HCT116 (cell line): Measurements from ENCODE around the gene HES6. TPM values are rescaled to one million over a fixed set of nuclear protein-coding genes. Genes with fewer than 3 reads are reported as not detected.

Experiments used
- ATAC-seq: fragments of 200-7000 bp; cut with Tn5 transposase; 2 replicates; pipeline ENCODE4 v1.9.1; 2020; ENCODE audit warnings: mild to moderate bottlenecking, moderate library complexity
- BruUV-seq: library from RNA; stranded (reverse); fragments of 400-500 nt; replicated peaks from 2 replicates; lab custom pipeline; 2021; lab: Mats Ljungman, UMichigan
- CTCF ChIA-PET: fragments of 300-600 bp; sonication (Branson Sonifier 250); formaldehyde crosslinking; loops from one replicate; lab custom pipeline; 2021; ENCODE audit warnings: antibody characterized with exemption; lab: Charles Lee
- POLR2A ChIA-PET: fragments of 300-600, 350-600 bp; sonication (Branson Sonifier 250); formaldehyde crosslinking; loops from one replicate; lab custom pipeline; 2021; ENCODE audit warnings: antibody characterized with exemption; lab: Charles Lee
- RAD21 ChIA-PET, 2 experiments: fragments of 300-600 bp; sonication (Branson Sonifier 250); formaldehyde crosslinking; loops; one replicate each; lab custom pipeline; 2023; ENCODE audit warnings: low total read pairs in 2 of 2; ENCODE audit not compliant: uncharacterized antibody in 2 of 2, unreplicated experiment in 2 of 2, low non-redundant PET in 1 of 2; lab: Charles Lee
- DNase-seq: peaks from one replicate; pipeline ENCODE4 v3.0.0-alpha.2; 2010; ENCODE audit warnings: low read depth, low spot score
- H2AFZ ChIP-seq: fragments of 200-600 bp; shearing (Covaris generic), sonication (generic); 2 replicates; pipeline ENCODE4 v1.6.1; 2017; ENCODE audit warnings: low read depth, mixed run types, mixed read lengths, antibody characterized with exemption, low read length; ENCODE audit not compliant: poor library complexity, severe bottlenecking
- H3K27ac ChIP-seq: 2 replicates; pipeline ENCODE4 v1.5.1; 2012; ENCODE audit warnings: low read depth, low read length
- H3K27me3 ChIP-seq: fragments of 200-600 bp; sonication (generic); 2 replicates; pipeline ENCODE4 v1.6.1; 2016; ENCODE audit warnings: mixed run types, low read length, mixed read lengths; ENCODE audit not compliant: insufficient read depth
- H3K36me3 ChIP-seq, 2 experiments: fragments of 200-500 bp in 1 of 2; fragments of 200-600 bp in 1 of 2; sonication (Bioruptor generic) in 1 of 2; sonication (generic) in 1 of 2; 2 replicates each; pipeline versions ENCODE4 v1.5.1 to v1.6.1; 2014 to 2016; ENCODE audit warnings: low read length in 2 of 2, inconsistent platforms in 1 of 2, mixed read lengths in 1 of 2, mixed run types in 1 of 2; ENCODE audit not compliant: insufficient read depth in 2 of 2, control insufficient read depth in 1 of 2
- H3K4me1 ChIP-seq, 2 experiments: fragments of 200-600 bp in 1 of 2; sonication (generic) in 1 of 2; 2 replicates each; pipeline versions ENCODE4 v1.5.1 to v1.6.1; 2012 to 2017; ENCODE audit warnings: low read length in 2 of 2, inconsistent platforms in 1 of 2, mild to moderate bottlenecking in 1 of 2, mixed read lengths in 1 of 2, mixed run types in 1 of 2, moderate library complexity in 1 of 2; ENCODE audit not compliant: insufficient read depth in 2 of 2, control insufficient read depth in 1 of 2
- H3K4me2 ChIP-seq: fragments of 200-600 bp; sonication (generic); 2 replicates; pipeline ENCODE4 v1.6.1; 2017; ENCODE audit warnings: mixed run types, low read length, mixed read lengths
- H3K4me3 ChIP-seq, 2 experiments: fragments of 200-600 bp in 1 of 2; sonication (generic) in 1 of 2; replicated peaks in 1 of 2; 2 replicates each; pipeline ENCODE4 v1.5.1; 2011 to 2016; ENCODE audit warnings: low read length in 2 of 2, control low read depth in 1 of 2, low read depth in 1 of 2, mild to moderate bottlenecking in 1 of 2, mixed read lengths in 1 of 2, mixed run types in 1 of 2
- H3K79me2 ChIP-seq: fragments of 200-600 bp; sonication (generic); 2 replicates; pipeline ENCODE4 v1.6.1; 2017; ENCODE audit warnings: mild to moderate bottlenecking, mixed run types, low read length, moderate library complexity, mixed read lengths; ENCODE audit not compliant: insufficient read depth
- H3K9ac ChIP-seq: fragments of 200-600 bp; sonication (generic); 2 replicates; pipeline ENCODE4 v1.6.1; 2016; ENCODE audit warnings: low read length, mixed read lengths
- H3K9me2 ChIP-seq: fragments of 200-600 bp; sonication (generic), shearing (Covaris generic); 2 replicates; pipeline ENCODE4 v1.6.1; 2017; ENCODE audit warnings: mixed run types, mild to moderate bottlenecking, moderate library complexity; ENCODE audit not compliant: insufficient read depth
- H3K9me3 ChIP-seq, 2 experiments: fragments of 200-500 bp in 1 of 2; fragments of 200-600 bp in 1 of 2; sonication (Bioruptor generic) in 1 of 2; sonication (generic) in 1 of 2; 2 replicates each; pipeline ENCODE4 v1.6.1; 2014 to 2017; ENCODE audit warnings: low read length in 2 of 2, mixed read lengths in 2 of 2, inconsistent platforms in 1 of 2, low read depth in 1 of 2, mild to moderate bottlenecking in 1 of 2, mixed run types in 1 of 2, moderate library complexity in 1 of 2; ENCODE audit not compliant: control insufficient read depth in 1 of 2, insufficient read depth in 1 of 2
- H4K20me1 ChIP-seq: fragments of 200-600 bp; sonication (generic), shearing (Covaris generic); 2 replicates; pipeline ENCODE4 v1.6.1; 2017; ENCODE audit warnings: mixed run types, mild to moderate bottlenecking, moderate library complexity; ENCODE audit not compliant: insufficient read depth
- CEBPB ChIP-seq: IDR thresholded peaks from 2 replicates; pipeline ENCODE4 v1.6.1; 2012; ENCODE audit warnings: low read depth
- ELF1 ChIP-seq: IDR thresholded peaks from 2 replicates; pipeline ENCODE4 v1.6.1; 2012; ENCODE audit warnings: low read depth, borderline replicate concordance
- FOSL1 ChIP-seq: IDR thresholded peaks from 2 replicates; pipeline ENCODE4 v1.6.1; 2012; ENCODE audit warnings: low read depth
- JUND ChIP-seq: IDR thresholded peaks from 2 replicates; pipeline ENCODE4 v1.6.1; 2012
- POLR2A ChIP-seq: IDR thresholded peaks from 2 replicates; pipeline ENCODE4 v1.7.0; 2011; ENCODE audit warnings: borderline replicate concordance; ENCODE audit not compliant: insufficient read depth, insufficient read length; ENCODE audit errors: extremely low read depth
- POLR2AphosphoS5 ChIP-seq: IDR thresholded peaks from 2 replicates; pipeline ENCODE4 v1.6.1; 2011; ENCODE audit warnings: mild to moderate bottlenecking, low read depth, low read length, moderate library complexity
- RAD21 ChIP-seq: IDR thresholded peaks from 2 replicates; pipeline ENCODE4 v1.6.1; 2012; ENCODE audit warnings: low read depth, mild to moderate bottlenecking
- SIN3A ChIP-seq: IDR thresholded peaks from 2 replicates; pipeline ENCODE4 v1.6.1; 2012; ENCODE audit warnings: low read depth
- SP1 ChIP-seq: IDR thresholded peaks from 2 replicates; pipeline ENCODE4 v1.6.1; 2012; ENCODE audit warnings: low read depth
- SRF ChIP-seq: IDR thresholded peaks from 2 replicates; pipeline ENCODE4 v1.6.1; 2012; ENCODE audit warnings: low read depth
- TCF7L2 ChIP-seq: IDR thresholded peaks from 2 replicates; pipeline ENCODE4 v1.7.0; 2011; ENCODE audit warnings: borderline replicate concordance, inconsistent platforms; ENCODE audit not compliant: insufficient read depth, insufficient read length; ENCODE audit errors: extremely low read depth
- ZFX ChIP-seq: fragments of 450-650 bp; IDR thresholded peaks from 2 replicates; pipeline ENCODE4 v1.6.1; 2017
- ZNF274 ChIP-seq: fragments of 200-500 bp; sonication (Bioruptor generic); IDR thresholded peaks from 2 replicates; pipeline ENCODE4 v1.6.1; 2014; ENCODE audit warnings: mild to moderate bottlenecking, low read depth, low read length, inconsistent platforms
- intact Hi-C: fragments of 100-400 bp; cut with micrococcal nuclease; formaldehyde crosslinking; loops from 2 replicates; pipeline ENCODE4 v1.10.0; 2022
- total RNA-seq: library from RNA; stranded (reverse); gene quantifications from one replicate; pipeline ENCODE4 v1.2.1, GENCODE V29; 2021; ENCODE audit not compliant: unreplicated experiment
- TF ChIP-seq, protein P1 (sequence below): IDR thresholded peaks from 2 replicates; pipeline ENCODE4 v1.6.1; 2012
- TF ChIP-seq, protein P2 (sequence below): IDR thresholded peaks from 2 replicates; pipeline ENCODE4 v1.6.1; 2011; ENCODE audit warnings: mild to moderate bottlenecking, low read length, moderate library complexity; ENCODE audit not compliant: insufficient replicate concordance; ENCODE audit errors: extremely low read depth
- TF ChIP-seq, protein P3 (sequence below): IDR thresholded peaks from 2 replicates; pipeline ENCODE4 v1.6.1; 2012; ENCODE audit warnings: low read depth

The HES6 gene
- total RNA-seq, 1 experiment from 2014 or later = 47.8 TPM

DNA sequence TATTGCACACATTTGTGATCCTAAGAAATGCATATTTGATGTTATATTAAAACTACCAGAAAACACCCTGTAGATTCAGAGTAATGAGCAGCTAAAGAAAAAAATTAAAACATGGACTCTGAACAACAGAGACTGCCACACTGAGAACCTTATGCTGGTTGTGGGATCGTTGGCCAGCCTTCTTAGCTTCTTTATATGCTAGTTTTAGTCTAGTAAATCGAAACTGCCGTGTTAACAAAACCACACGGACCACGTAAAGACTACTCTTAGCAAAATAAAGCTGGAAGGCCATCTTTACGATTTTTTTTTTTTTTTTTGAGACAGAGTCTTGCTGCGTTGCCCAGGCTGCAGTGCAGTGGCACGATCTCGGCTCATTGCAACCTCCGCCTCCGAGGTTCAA lies 25.8 kb upstream of the HES6 start:
- H3K9me3 ChIP-seq = no peaks in the 10 kb centered on the region
- H3K27ac ChIP-seq = no peak overlapping the region
- ChIA-PET POLR2A (no interaction called here), CTCF (no interaction called here), RAD21 (no interaction called here)
- H3K4me2 ChIP-seq = no peak overlapping the region
- ATAC-seq (no peak), DNase-seq (no peak)
- no peak for TF ChIP-seq CEBPB
- no peak for TF ChIP-seq FOSL1
- TF ChIP-seq ZFX = no peak
- TF ChIP-seq RAD21 = no peak
- TF ChIP-seq SP1 = no peak
- no peak for TF ChIP-seq POLR2A
- no peak for TF ChIP-seq POLR2AphosphoS5
- TF ChIP-seq TCF7L2 = no peak
- TF ChIP-seq, protein P1, sequence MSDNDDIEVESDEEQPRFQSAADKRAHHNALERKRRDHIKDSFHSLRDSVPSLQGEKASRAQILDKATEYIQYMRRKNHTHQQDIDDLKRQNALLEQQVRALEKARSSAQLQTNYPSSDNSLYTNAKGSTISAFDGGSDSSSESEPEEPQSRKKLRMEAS = no peak
- TF ChIP-seq, protein P2, sequence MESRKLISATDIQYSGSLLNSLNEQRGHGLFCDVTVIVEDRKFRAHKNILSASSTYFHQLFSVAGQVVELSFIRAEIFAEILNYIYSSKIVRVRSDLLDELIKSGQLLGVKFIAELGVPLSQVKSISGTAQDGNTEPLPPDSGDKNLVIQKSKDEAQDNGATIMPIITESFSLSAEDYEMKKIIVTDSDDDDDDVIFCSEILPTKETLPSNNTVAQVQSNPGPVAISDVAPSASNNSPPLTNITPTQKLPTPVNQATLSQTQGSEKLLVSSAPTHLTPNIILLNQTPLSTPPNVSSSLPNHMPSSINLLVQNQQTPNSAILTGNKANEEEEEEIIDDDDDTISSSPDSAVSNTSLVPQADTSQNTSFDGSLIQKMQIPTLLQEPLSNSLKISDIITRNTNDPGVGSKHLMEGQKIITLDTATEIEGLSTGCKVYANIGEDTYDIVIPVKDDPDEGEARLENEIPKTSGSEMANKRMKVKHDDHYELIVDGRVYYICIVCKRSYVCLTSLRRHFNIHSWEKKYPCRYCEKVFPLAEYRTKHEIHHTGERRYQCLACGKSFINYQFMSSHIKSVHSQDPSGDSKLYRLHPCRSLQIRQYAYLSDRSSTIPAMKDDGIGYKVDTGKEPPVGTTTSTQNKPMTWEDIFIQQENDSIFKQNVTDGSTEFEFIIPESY = no peak
- TF ChIP-seq, protein P3, sequence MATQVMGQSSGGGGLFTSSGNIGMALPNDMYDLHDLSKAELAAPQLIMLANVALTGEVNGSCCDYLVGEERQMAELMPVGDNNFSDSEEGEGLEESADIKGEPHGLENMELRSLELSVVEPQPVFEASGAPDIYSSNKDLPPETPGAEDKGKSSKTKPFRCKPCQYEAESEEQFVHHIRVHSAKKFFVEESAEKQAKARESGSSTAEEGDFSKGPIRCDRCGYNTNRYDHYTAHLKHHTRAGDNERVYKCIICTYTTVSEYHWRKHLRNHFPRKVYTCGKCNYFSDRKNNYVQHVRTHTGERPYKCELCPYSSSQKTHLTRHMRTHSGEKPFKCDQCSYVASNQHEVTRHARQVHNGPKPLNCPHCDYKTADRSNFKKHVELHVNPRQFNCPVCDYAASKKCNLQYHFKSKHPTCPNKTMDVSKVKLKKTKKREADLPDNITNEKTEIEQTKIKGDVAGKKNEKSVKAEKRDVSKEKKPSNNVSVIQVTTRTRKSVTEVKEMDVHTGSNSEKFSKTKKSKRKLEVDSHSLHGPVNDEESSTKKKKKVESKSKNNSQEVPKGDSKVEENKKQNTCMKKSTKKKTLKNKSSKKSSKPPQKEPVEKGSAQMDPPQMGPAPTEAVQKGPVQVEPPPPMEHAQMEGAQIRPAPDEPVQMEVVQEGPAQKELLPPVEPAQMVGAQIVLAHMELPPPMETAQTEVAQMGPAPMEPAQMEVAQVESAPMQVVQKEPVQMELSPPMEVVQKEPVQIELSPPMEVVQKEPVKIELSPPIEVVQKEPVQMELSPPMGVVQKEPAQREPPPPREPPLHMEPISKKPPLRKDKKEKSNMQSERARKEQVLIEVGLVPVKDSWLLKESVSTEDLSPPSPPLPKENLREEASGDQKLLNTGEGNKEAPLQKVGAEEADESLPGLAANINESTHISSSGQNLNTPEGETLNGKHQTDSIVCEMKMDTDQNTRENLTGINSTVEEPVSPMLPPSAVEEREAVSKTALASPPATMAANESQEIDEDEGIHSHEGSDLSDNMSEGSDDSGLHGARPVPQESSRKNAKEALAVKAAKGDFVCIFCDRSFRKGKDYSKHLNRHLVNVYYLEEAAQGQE = no peak
- TF ChIP-seq ELF1 = no peak
- TF ChIP-seq ZNF274 = no peak
- TF ChIP-seq SIN3A = no peak
- no peak for TF ChIP-seq JUND
- no peak for TF ChIP-seq SRF
- no peak overlapping the region for H2AFZ ChIP-seq
- intact Hi-C loops = no loop called here
- no peaks in the 10 kb centered on the region for H3K9me2 ChIP-seq
- no peaks in the 10 kb centered on the region for H4K20me1 ChIP-seq
- peaks cover 6 to 9% of the 10 kb centered on the region in 2 experiments for H3K36me3 ChIP-seq
- no peaks in the 10 kb centered on the region for H3K27me3 ChIP-seq
- no peak overlapping the region for H3K4me3 ChIP-seq
- H3K4me1 ChIP-seq = peaks cover 3 to 13% of the 10 kb centered on the region in 2 experiments; a peak in 3 of 4 replicates
- no TSS peak for BruUV-seq
- no peaks in the 10 kb centered on the region for H3K79me2 ChIP-seq
- H3K9ac ChIP-seq = no peak overlapping the region
